ENCODE results near the gene DMC1.
A peak's percentile ranks its signal among the peaks of the same experiment; 100 is the strongest.

DNA sequence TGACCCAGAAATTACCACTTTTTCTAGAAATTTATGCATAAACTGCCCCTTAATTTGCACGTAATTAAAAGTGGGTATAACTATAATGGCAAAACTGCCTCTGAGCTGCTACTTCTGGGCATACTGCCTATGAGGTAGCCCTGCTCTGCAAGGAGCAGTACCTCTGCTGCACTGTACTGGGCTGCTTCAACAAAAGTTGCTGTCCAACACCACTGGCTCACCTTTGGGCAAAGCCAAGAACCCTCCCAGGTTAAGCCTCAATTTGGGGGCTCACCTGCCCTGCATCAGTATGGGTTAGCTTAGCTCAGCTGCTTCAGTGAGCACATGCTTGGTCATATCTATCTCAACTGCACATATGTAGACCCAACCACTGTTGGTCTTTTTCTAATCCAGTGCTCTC lies 4.5 kb downstream of the DMC1 start:
- TF ChIP-seq, protein P1, sequence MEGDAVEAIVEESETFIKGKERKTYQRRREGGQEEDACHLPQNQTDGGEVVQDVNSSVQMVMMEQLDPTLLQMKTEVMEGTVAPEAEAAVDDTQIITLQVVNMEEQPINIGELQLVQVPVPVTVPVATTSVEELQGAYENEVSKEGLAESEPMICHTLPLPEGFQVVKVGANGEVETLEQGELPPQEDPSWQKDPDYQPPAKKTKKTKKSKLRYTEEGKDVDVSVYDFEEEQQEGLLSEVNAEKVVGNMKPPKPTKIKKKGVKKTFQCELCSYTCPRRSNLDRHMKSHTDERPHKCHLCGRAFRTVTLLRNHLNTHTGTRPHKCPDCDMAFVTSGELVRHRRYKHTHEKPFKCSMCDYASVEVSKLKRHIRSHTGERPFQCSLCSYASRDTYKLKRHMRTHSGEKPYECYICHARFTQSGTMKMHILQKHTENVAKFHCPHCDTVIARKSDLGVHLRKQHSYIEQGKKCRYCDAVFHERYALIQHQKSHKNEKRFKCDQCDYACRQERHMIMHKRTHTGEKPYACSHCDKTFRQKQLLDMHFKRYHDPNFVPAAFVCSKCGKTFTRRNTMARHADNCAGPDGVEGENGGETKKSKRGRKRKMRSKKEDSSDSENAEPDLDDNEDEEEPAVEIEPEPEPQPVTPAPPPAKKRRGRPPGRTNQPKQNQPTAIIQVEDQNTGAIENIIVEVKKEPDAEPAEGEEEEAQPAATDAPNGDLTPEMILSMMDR (conservative IDR thresholded peaks at IDR 0.05; ENCODE audit: low read depth in 2 of 2) = no peak
- TF ChIP-seq EZH2 (IDR thresholded peaks at IDR 0.05; ENCODE audit: low read depth, unreplicated experiment) = no peak
- TF ChIP-seq CREB1 (CRISPR knock-in tag; IDR thresholded peaks at IDR 0.05; ENCODE audit: low read depth) = no peak
- no peak for TF ChIP-seq POLR2AphosphoS5 (IDR thresholded peaks at IDR 0.05; ENCODE audit: low read depth)
- no peak for TF ChIP-seq JUNB (IDR thresholded peaks at IDR 0.05; ENCODE audit: unreplicated experiment)
- TF ChIP-seq, protein P2, sequence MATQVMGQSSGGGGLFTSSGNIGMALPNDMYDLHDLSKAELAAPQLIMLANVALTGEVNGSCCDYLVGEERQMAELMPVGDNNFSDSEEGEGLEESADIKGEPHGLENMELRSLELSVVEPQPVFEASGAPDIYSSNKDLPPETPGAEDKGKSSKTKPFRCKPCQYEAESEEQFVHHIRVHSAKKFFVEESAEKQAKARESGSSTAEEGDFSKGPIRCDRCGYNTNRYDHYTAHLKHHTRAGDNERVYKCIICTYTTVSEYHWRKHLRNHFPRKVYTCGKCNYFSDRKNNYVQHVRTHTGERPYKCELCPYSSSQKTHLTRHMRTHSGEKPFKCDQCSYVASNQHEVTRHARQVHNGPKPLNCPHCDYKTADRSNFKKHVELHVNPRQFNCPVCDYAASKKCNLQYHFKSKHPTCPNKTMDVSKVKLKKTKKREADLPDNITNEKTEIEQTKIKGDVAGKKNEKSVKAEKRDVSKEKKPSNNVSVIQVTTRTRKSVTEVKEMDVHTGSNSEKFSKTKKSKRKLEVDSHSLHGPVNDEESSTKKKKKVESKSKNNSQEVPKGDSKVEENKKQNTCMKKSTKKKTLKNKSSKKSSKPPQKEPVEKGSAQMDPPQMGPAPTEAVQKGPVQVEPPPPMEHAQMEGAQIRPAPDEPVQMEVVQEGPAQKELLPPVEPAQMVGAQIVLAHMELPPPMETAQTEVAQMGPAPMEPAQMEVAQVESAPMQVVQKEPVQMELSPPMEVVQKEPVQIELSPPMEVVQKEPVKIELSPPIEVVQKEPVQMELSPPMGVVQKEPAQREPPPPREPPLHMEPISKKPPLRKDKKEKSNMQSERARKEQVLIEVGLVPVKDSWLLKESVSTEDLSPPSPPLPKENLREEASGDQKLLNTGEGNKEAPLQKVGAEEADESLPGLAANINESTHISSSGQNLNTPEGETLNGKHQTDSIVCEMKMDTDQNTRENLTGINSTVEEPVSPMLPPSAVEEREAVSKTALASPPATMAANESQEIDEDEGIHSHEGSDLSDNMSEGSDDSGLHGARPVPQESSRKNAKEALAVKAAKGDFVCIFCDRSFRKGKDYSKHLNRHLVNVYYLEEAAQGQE (IDR thresholded peaks at IDR 0.05; ENCODE audit: unreplicated experiment) = peak; percentile 31
- TF ChIP-seq EZH2phosphoT487 (IDR thresholded peaks at IDR 0.05; ENCODE audit: unreplicated experiment) = no peak
- no peak for TF ChIP-seq ZNF331 (CRISPR knock-in tag; IDR thresholded peaks at IDR 0.05; ENCODE audit: low read depth)
